ENCODE measurements around the gene KNTC1. TPM values are rescaled to one million over a fixed set of nuclear protein-coding genes. Genes with fewer than 3 reads are reported as not detected.

Gene KNTC1
- polyA plus RNA-seq, 1 donor (not counting 4 experiments of a cell fraction or from before 2014, with no cell fraction given), result 18.6 TPM

- Histone ChIP-seq H3K4me3 (ENCODE audit: control insufficient read depth in 2 of 3, extremely low read depth in 1 of 3, insufficient read depth in 2 of 3, low read depth in 1 of 3, low read length in 3 of 3) (no peak overlapping the region), H3K79me2 (ENCODE audit: control insufficient read depth, insufficient read depth, low read length) (no peaks in the 10 kb centered on the region), H3K9ac (ENCODE audit: control insufficient read depth, extremely low read depth, insufficient read depth, low read length) (no peak overlapping the region), H3K36me3 (ENCODE audit: control insufficient read depth in 2 of 2, extremely low read depth in 1 of 2, insufficient read depth in 2 of 2, low read length in 2 of 2) (no peaks in the 10 kb centered on the region), H3K9me1 (ENCODE audit: control insufficient read depth, extremely low read depth, insufficient read depth, low read length) (no peaks in the 10 kb centered on the region), H3K27ac (ENCODE audit: control insufficient read depth, insufficient read depth, low read length) (no peak overlapping the region), H3K27me3 (ENCODE audit: control insufficient read depth, extremely low read depth, insufficient read depth, low read length) (no peaks in the 10 kb centered on the region), H4K20me1 (ENCODE audit: control insufficient read depth, extremely low read depth, insufficient read depth, low read length) (no peaks in the 10 kb centered on the region), H3K4me2 (ENCODE audit: control insufficient read depth, extremely low read depth, insufficient read depth, low read depth, low read length) (no peak overlapping the region), H2AFZ (ENCODE audit: control insufficient read depth, low read length) (no peak overlapping the region), H3K9me3 (ENCODE audit: control insufficient read depth, low read depth, low read length) (no peaks in the 10 kb centered on the region), H3K4me1 (ENCODE audit: control insufficient read depth, extremely low read depth, insufficient read depth, low read length) (peaks cover 3% of the 10 kb centered on the region)
- dilution Hi-C loops (cut with MboI; ENCODE audit: extremely low pct_ligation_motif_present, low sequenced_read_pairs), result no loop called here
- DNase-seq (ENCODE audit: low read depth, low spot score), result no peak
- TF ChIP-seq, protein P1, sequence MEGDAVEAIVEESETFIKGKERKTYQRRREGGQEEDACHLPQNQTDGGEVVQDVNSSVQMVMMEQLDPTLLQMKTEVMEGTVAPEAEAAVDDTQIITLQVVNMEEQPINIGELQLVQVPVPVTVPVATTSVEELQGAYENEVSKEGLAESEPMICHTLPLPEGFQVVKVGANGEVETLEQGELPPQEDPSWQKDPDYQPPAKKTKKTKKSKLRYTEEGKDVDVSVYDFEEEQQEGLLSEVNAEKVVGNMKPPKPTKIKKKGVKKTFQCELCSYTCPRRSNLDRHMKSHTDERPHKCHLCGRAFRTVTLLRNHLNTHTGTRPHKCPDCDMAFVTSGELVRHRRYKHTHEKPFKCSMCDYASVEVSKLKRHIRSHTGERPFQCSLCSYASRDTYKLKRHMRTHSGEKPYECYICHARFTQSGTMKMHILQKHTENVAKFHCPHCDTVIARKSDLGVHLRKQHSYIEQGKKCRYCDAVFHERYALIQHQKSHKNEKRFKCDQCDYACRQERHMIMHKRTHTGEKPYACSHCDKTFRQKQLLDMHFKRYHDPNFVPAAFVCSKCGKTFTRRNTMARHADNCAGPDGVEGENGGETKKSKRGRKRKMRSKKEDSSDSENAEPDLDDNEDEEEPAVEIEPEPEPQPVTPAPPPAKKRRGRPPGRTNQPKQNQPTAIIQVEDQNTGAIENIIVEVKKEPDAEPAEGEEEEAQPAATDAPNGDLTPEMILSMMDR (optimal IDR thresholded peaks at IDR 0.05 in 1 of 3, IDR thresholded peaks at IDR 0.05 in 1 of 3, conservative IDR thresholded peaks at IDR 0.05 in 1 of 3; ENCODE audit: extremely low read depth in 1 of 3, insufficient read depth in 2 of 3, low read length in 3 of 3), result no peak
- no peak for TF ChIP-seq EZH2 (IDR thresholded peaks at IDR 0.05; ENCODE audit: low read length)
- FAIRE-seq, result no peak
These were observed 134.2 kb downstream of the KNTC1 start for GRCh38 chr12:122661246-122661645.

DNA sequence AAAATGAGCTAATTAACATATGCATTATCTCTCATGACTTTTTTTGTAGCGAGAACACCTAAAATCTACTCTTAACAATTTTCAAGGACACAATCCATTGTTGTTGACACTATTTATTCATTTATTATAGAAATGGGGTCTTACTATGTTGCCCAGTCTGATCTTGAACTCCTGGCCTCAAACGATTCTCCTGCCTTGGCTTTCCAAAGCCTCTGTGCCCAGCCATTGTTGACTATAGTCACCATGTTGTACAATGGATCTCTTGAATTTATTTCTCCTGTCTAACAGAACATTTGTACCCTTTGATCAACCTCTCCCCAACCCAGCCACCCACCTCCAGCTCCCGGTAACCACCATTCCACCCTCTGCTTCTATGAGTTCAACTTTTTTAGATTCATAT is 134.9 kb downstream of the KNTC1 start:
- H3K9ac ChIP-seq (ENCODE audit: control insufficient read depth, extremely low read depth, insufficient read depth, low read length), result no peak overlapping the region
- H3K27me3 ChIP-seq (ENCODE audit: control insufficient read depth, extremely low read depth, insufficient read depth, low read length), result no peaks in the 10 kb centered on the region
- H4K20me1 ChIP-seq (ENCODE audit: control insufficient read depth, extremely low read depth, insufficient read depth, low read length), result no peaks in the 10 kb centered on the region
- no peak overlapping the region for H3K27ac ChIP-seq (ENCODE audit: control insufficient read depth, insufficient read depth, low read length)
- FAIRE-seq (no peak), DNase-seq (ENCODE audit: low read depth, low spot score) (no peak)
- TF ChIP-seq, protein P1 (optimal IDR thresholded peaks at IDR 0.05 in 1 of 3, IDR thresholded peaks at IDR 0.05 in 1 of 3, conservative IDR thresholded peaks at IDR 0.05 in 1 of 3; ENCODE audit: extremely low read depth in 1 of 3, insufficient read depth in 2 of 3, low read length in 3 of 3), result no peak
- no peak for TF ChIP-seq EZH2 (IDR thresholded peaks at IDR 0.05; ENCODE audit: low read length)
- no peak overlapping the region for H3K4me3 ChIP-seq (ENCODE audit: control insufficient read depth in 2 of 3, extremely low read depth in 1 of 3, insufficient read depth in 2 of 3, low read depth in 1 of 3, low read length in 3 of 3)
- no peak overlapping the region for H2AFZ ChIP-seq (ENCODE audit: control insufficient read depth, low read length)
- no peaks in the 10 kb centered on the region for H3K36me3 ChIP-seq (ENCODE audit: control insufficient read depth in 2 of 2, extremely low read depth in 1 of 2, insufficient read depth in 2 of 2, low read length in 2 of 2)
- H3K9me3 ChIP-seq (ENCODE audit: control insufficient read depth, low read depth, low read length), result no peaks in the 10 kb centered on the region
- dilution Hi-C loops (cut with MboI; ENCODE audit: extremely low pct_ligation_motif_present, low sequenced_read_pairs), result no loop called here
- H3K9me1 ChIP-seq (ENCODE audit: control insufficient read depth, extremely low read depth, insufficient read depth, low read length), result no peaks in the 10 kb centered on the region
- no peak overlapping the region for H3K4me2 ChIP-seq (ENCODE audit: control insufficient read depth, extremely low read depth, insufficient read depth, low read depth, low read length)
- H3K4me1 ChIP-seq (ENCODE audit: control insufficient read depth, extremely low read depth, insufficient read depth, low read length), result no peaks in the 10 kb centered on the region
- H3K79me2 ChIP-seq (ENCODE audit: control insufficient read depth, insufficient read depth, low read length), result no peaks in the 10 kb centered on the region

Data from keratinocyte (primary cell).